HUES48 (cell line): ENCODE measurements around the gene MGMT.

ENCODE experiments used
- H3K27ac ChIP-seq: one replicate; pipeline ENCODE4 v1.7.0; 2013; ENCODE audit warnings: low read depth, low read length, inconsistent platforms
- H3K27me3 ChIP-seq: 2 replicates; pipeline ENCODE4 v1.6.1; 2013; ENCODE audit warnings: mild to moderate bottlenecking, low read length; ENCODE audit not compliant: control insufficient read depth, insufficient read depth
- H3K36me3 ChIP-seq: 2 replicates; pipeline ENCODE4 v1.6.1; 2013; ENCODE audit warnings: low read length; ENCODE audit not compliant: control insufficient read depth, insufficient read depth
- H3K4me1 ChIP-seq: 2 replicates; pipeline ENCODE4 v1.6.1; 2013; ENCODE audit warnings: mild to moderate bottlenecking, low read length; ENCODE audit not compliant: control insufficient read depth, insufficient read depth
- H3K4me3 ChIP-seq: 2 replicates; pipeline ENCODE4 v1.5.1; 2013; ENCODE audit warnings: mild to moderate bottlenecking, low read depth, low read length
- H3K9ac ChIP-seq: 2 replicates; pipeline ENCODE4 v1.6.1; 2013; ENCODE audit warnings: mild to moderate bottlenecking, low read depth, low read length, moderate library complexity
- H3K9me3 ChIP-seq: 2 replicates; pipeline ENCODE4 v1.6.1; 2013; ENCODE audit warnings: low read length; ENCODE audit not compliant: control insufficient read depth, insufficient read depth

MGMT gene

GRCh38 chr10:129675027-129675769, 208.2 kb downstream of the MGMT start:
- no peak overlapping the region for H3K4me3 ChIP-seq

DNA sequence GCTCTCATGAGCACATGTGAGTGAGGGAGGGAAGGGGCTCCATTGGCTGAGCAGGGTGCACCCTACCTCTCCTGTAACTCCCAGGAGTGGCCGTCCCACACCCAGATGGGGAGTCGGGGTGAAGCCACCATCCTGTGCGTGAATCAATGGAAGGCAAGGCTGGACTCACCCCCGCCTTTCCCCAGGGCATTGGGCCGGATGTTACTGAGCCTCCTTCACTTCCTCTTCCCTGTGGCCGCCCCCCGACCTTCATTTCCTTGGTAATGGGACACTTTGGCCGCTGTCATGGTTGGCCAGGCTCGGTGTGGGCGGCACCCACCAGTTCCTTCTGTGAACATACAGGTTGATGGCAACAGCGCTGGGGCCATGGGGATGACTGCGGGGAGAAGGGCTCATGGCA, 209.0 kb downstream of the MGMT start:
- Histone ChIP-seq H3K4me3 (no peak overlapping the region), H3K9me3 (no peaks in the 10 kb centered on the region), H3K9ac (no peak overlapping the region), H3K27me3 (no peaks in the 10 kb centered on the region), H3K27ac (no peak overlapping the region), H3K4me1 (no peaks in the 10 kb centered on the region), H3K36me3 (no peaks in the 10 kb centered on the region)

More at GRCh38 chr10:129675027-129675769, 208.2 kb downstream of the MGMT start:
- H3K27ac ChIP-seq: no peak overlapping the region
- no peaks in the 10 kb centered on the region for H3K4me1 ChIP-seq
- H3K27me3 ChIP-seq: no peaks in the 10 kb centered on the region
- no peak overlapping the region for H3K9ac ChIP-seq
- no peaks in the 10 kb centered on the region for H3K36me3 ChIP-seq
- peaks cover 7% of the 10 kb centered on the region for H3K9me3 ChIP-seq

DNA sequence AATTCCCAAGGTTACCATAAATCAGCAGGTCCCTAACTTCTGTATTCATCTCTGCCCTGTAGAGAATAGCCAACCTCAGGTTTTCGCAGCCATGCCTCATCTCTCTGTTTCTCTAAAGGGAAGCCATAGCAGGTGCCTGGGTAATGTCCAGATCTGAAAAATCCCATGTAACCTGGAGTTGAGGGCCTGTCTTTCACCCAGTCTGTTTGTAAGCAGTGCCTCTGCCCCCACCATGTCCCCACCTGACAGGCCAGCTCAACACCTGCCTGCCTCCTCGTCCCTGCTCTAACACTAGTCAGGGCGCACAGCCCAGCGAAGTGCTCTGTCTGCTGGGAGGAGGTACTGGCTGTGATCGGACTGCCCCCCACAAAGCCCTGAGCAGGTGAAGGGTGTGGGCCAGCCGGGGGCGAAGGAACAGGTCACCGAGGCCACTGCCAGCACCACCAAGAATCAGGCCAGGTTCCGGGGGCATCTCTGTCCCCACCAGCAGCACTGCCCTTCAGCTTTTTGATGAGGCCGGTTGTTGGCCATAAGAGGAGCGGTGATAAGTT, 210.4 kb downstream of the MGMT start:
- H3K4me3 ChIP-seq: no peak overlapping the region
- no peak overlapping the region for H3K9ac ChIP-seq
- H3K9me3 ChIP-seq: no peaks in the 10 kb centered on the region
- no peak overlapping the region for H3K27ac ChIP-seq
- no peaks in the 10 kb centered on the region for H3K4me1 ChIP-seq
- H3K27me3 ChIP-seq: no peaks in the 10 kb centered on the region
- H3K36me3 ChIP-seq: no peaks in the 10 kb centered on the region

GRCh38 chr10:129678186-129678585, 211.1 kb downstream of the MGMT start:
- H3K36me3 ChIP-seq: no peaks in the 10 kb centered on the region
- no peak overlapping the region for H3K9ac ChIP-seq
- H3K27me3 ChIP-seq: no peaks in the 10 kb centered on the region
- no peak overlapping the region for H3K27ac ChIP-seq
- H3K4me3 ChIP-seq: no peak overlapping the region
- H3K9me3 ChIP-seq: no peaks in the 10 kb centered on the region
- no peaks in the 10 kb centered on the region for H3K4me1 ChIP-seq

GRCh38 chr10:129679207-129679606, 212.2 kb downstream of the MGMT start:
- no peaks in the 10 kb centered on the region for H3K4me1 ChIP-seq
- no peak overlapping the region for H3K4me3 ChIP-seq
- H3K27ac ChIP-seq: no peak overlapping the region
- no peak overlapping the region for H3K9ac ChIP-seq
- H3K36me3 ChIP-seq: no peaks in the 10 kb centered on the region
- H3K9me3 ChIP-seq: no peaks in the 10 kb centered on the region
- no peaks in the 10 kb centered on the region for H3K27me3 ChIP-seq

DNA sequence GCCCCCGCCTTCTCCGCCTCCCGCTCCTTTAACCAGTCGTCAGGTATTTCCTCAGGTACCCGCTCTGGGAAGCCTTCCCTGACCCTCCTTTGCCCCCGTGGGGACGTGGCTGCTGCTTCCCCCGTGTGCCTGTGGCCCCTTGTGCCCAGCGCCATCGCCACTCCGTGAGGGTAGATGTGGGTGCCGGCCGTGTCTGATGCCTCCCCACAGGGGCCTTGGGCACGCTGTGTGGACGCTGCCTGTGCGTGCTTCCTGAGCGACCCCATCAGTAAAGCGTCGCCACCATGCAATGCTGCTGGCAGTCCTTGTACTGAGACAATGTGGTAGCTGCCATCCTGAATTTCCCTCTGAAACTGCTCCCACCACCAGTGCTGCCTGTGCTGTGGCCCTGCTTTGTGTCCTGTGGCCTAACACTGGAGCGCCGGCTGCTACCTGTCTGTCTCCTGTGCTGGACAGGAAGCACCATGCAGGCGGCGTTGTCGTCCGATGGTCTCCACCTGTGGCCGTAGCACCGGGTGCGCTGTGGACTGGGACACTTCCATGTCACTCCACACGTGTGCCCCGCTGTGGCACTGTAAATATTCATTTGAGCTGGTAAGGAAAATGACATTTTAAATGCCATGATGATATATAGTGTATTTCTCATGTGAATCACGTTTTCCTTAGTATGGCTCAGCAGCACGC, 213.8 kb downstream of the MGMT start:
- Histone ChIP-seq H3K9ac (no peak overlapping the region), H3K36me3 (no peaks in the 10 kb centered on the region), H3K4me3 (no peak overlapping the region), H3K27me3 (no peaks in the 10 kb centered on the region), H3K4me1 (no peaks in the 10 kb centered on the region), H3K27ac (no peak overlapping the region), H3K9me3 (no peaks in the 10 kb centered on the region)

DNA sequence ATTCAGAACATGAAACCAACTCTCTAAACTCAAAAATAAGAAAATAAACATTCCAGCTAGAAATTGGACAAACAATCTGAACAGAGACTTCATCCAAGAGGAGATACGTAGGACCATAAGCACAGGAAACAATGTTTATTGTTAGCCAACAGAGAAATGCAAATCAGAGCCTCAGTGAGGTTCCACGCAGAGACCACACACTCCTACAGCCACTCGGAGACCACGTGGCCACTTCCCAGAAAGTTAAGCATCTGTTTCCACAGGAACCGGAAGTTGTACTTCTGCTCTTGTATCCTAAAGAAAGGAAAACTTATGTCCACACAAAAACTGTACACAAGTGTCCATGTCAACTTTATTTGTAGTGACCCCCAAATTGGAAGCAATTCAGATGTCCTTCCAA, 214.8 kb downstream of the MGMT start:
- Histone ChIP-seq H3K36me3 (no peaks in the 10 kb centered on the region), H3K27me3 (no peaks in the 10 kb centered on the region), H3K27ac (no peak overlapping the region), H3K4me1 (no peaks in the 10 kb centered on the region), H3K4me3 (no peak overlapping the region), H3K9ac (no peak overlapping the region), H3K9me3 (no peaks in the 10 kb centered on the region)

- Histone ChIP-seq H3K9ac (no peak overlapping the region), H3K27ac (no peak overlapping the region), H3K36me3 (no peaks in the 10 kb centered on the region), H3K4me3 (no peak overlapping the region), H3K27me3 (no peaks in the 10 kb centered on the region), H3K4me1 (no peaks in the 10 kb centered on the region), H3K9me3 (no peaks in the 10 kb centered on the region)
These were observed 216.5 kb downstream of the MGMT start for GRCh38 chr10:129683519-129683918.

DNA sequence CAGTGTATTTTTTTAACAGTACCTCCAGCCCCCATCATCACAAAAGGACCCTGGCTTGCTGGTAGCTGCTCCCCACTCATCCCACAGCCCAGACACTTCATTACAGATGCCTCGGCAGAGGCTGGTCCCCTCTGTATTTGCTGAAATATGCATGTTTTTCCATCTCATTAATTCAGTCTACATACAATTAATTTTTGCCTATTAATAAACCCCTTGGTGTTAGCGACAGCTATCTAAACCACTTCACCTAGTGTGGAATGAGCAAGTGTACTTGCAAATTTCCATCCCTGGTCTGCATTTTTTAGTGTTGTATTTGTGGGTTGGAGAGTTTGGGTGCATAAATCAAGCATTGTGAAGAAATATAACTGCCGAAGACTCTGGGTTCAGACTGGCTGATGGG, 216.9 kb downstream of the MGMT start:
- H3K27ac ChIP-seq: no peak overlapping the region
- H3K4me3 ChIP-seq: no peak overlapping the region

DNA sequence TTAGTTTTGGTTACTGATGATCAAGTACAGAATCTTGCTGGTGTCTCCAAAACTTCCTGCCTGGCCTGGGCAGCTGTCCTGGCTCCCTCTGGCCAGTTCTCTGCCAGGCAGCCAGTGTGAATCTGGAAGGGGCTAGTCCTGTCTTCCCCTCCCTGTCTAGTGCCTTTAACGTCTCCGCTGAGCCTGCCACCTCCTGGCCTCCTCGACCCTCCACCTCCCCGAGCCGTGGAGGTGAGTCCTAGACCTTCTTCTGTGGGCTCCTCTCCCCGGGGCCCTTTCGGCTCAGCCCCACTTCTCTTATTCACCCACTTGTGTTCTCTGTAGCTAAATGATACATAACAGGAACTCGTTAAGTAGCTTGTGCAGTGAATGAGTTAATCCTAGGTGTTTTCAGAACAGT, 218.2 kb downstream of the MGMT start:
- H3K36me3 ChIP-seq: no peaks in the 10 kb centered on the region
- H3K27me3 ChIP-seq: no peaks in the 10 kb centered on the region
- H3K9me3 ChIP-seq: no peaks in the 10 kb centered on the region
- H3K4me3 ChIP-seq: no peak overlapping the region
- H3K27ac ChIP-seq: no peak overlapping the region
- no peak overlapping the region for H3K9ac ChIP-seq
- H3K4me1 ChIP-seq: no peaks in the 10 kb centered on the region

More for the DNA sequence above, 216.9 kb downstream of the MGMT start:
- Histone ChIP-seq H3K36me3 (no peaks in the 10 kb centered on the region), H3K4me1 (no peaks in the 10 kb centered on the region), H3K9ac (no peak overlapping the region), H3K9me3 (no peaks in the 10 kb centered on the region), H3K27me3 (no peaks in the 10 kb centered on the region)

DNA sequence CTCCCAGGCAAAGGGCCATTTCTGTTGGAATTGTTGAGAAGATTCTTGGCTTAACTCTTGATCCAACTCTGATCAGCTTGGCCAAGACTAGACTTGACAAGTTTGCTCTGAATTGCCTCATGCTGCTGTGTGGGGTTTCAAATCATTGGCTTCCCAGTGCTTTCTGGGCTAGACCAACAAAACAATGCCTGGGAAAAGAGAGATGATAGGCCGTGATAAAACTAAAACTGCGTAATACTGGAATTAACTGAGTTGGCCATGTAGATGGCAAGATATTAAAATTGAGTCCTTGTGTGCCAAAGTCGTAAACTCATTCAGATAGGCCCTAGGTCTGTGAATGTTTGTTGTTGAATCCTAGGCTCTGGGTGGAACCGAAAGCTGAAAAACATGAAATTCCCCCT, 222.6 kb downstream of the MGMT start:
- H3K9me3 ChIP-seq: no peaks in the 10 kb centered on the region
- no peak overlapping the region for H3K9ac ChIP-seq
- H3K4me1 ChIP-seq: no peaks in the 10 kb centered on the region
- no peaks in the 10 kb centered on the region for H3K36me3 ChIP-seq
- H3K4me3 ChIP-seq: no peak overlapping the region
- no peak overlapping the region for H3K27ac ChIP-seq
- no peaks in the 10 kb centered on the region for H3K27me3 ChIP-seq
